Stimulated activated CD8-positive, alpha-beta memory T cell treated with anti-CD3 and anti-CD28 coated beads, Interleukin-12 subunit alpha, Interleukin-12 subunit beta, amount 100 ng/mL, for 24 hours (primary cell): ENCODE results near the gene PIP4P1.

ENCODE experiments used
- DNase-seq: peaks from one replicate; pipeline ENCODE4 v3.0.0-alpha.2; 2020; ENCODE audit errors: extremely low read depth

Gene PIP4P1

GRCh38 chr14:20436363-20436755 lies 24.9 kb downstream of the PIP4P1 start:
- DNase-seq = no peak

- DNase-seq = no peak
Measured at GRCh38 chr14:20435582-20436362, 25.5 kb downstream of the PIP4P1 start, which contains the start of gene KLHL33. Gene KLHL33 (minus strand): TSS chr14:20436166. CDS start chr14:20435811, 355 bp downstream.

GRCh38 chr14:20434701-20435581 lies 26.3 kb downstream of the PIP4P1 start:
- DNase-seq = no peak

- DNase-seq = no peak
Measured at GRCh38 chr14:20429801-20430669, 31.2 kb downstream of the PIP4P1 start.

GRCh38 chr14:20428802-20429201 lies 32.4 kb downstream of the PIP4P1 start:
- no peak for DNase-seq

- DNase-seq = no peak
Measured at GRCh38 chr14:20428010-20428365, 33.2 kb downstream of the PIP4P1 start.

- no peak for DNase-seq
Measured at GRCh38 chr14:20427231-20428009, 33.8 kb downstream of the PIP4P1 start.

GRCh38 chr14:20424851-20425250 lies 36.4 kb downstream of the PIP4P1 start:
- no peak for DNase-seq

GRCh38 chr14:20422886-20423285 lies 38.3 kb downstream of the PIP4P1 start:
- DNase-seq = no peak

- no peak for DNase-seq
Measured at GRCh38 chr14:20421267-20421666, 40.0 kb downstream of the PIP4P1 start.

GRCh38 chr14:20419419-20419818 lies 41.8 kb downstream of the PIP4P1 start:
- DNase-seq = no peak

GRCh38 chr14:20418501-20418909 lies 42.7 kb downstream of the PIP4P1 start:
- DNase-seq = no peak

- DNase-seq = no peak
Measured at GRCh38 chr14:20417250-20418186, 43.7 kb downstream of the PIP4P1 start.

GRCh38 chr14:20416223-20416622 lies 45.0 kb downstream of the PIP4P1 start:
- DNase-seq = no peak

GRCh38 chr14:20415782-20416206 lies 45.4 kb downstream of the PIP4P1 start:
- DNase-seq = no peak

- DNase-seq = no peak
Measured at GRCh38 chr14:20413744-20414082, 47.5 kb downstream of the PIP4P1 start.

GRCh38 chr14:20412876-20413743 lies 48.1 kb downstream of the PIP4P1 start, which contains the start of gene TEP1:
Gene TEP1 (minus strand): TSS chr14:20413501. CDS start chr14:20408439, 5,062 bp downstream.
- DNase-seq = peak; percentile 51

- DNase-seq = no peak
Measured at GRCh38 chr14:20412411-20412810, 48.8 kb downstream of the PIP4P1 start.

GRCh38 chr14:20409226-20409625 lies 52.0 kb downstream of the PIP4P1 start:
- no peak for DNase-seq
